Measurements from ENCODE around the gene SEC14L1.

Gene SEC14L1

DNA sequence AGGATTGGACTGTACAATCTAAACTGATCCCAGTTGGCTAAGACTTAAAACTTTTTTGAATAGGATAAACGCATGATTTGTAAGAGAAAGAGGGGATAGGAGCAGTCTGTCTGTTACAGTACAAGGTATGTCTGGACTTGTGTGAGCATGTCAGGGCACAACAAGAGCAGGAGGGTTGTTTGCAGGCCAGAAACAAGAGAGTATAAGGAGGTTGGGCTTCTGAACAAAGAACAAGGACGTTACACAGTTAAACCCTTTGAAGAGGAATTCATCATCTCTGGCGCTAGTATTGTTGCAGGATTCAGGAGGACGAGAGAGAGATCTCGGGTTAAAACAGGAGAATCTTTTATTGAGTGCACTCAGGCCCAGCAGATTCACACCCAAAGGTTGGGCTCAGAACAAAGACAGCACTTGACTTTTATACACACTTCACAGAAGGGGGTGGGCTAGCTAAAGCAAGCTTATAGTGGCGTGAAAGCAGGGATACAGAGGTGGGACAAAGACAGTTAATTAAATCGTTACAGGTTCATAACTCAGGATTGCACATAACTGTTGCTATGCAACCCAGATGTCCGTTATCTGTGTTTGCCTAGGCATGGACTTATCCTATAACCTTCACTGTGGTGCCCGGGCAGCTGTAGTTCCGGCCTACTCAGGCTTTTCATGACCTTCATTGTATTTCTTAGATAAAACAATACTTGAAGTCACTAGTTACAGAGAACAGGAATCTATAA lies 34.3 kb downstream of the SEC14L1 start:
- H3K36me3 Mint-ChIP-seq = peaks cover 46 to 61% of the 10 kb centered on the region in 2 donors
- H3K27me3 Mint-ChIP-seq = no peaks in the 10 kb centered on the region
- ATAC-seq (replicated peaks) = no peak
- H3K4me3 Mint-ChIP-seq = no peak overlapping the region
- H3K4me1 Mint-ChIP-seq = peaks cover 13 to 18% of the 10 kb centered on the region in 2 donors
- H3K27ac Mint-ChIP-seq = peak overlapping the region; percentile 65
- DNase-seq = no peak
- peaks cover 17 to 20% of the 10 kb centered on the region in 2 donors for H3K9me3 Mint-ChIP-seq

GRCh38 chr17:77177002-77177741 lies 36.4 kb downstream of the SEC14L1 start:
- Mint-ChIP-seq H3K9me3 (peaks cover 17 to 19% of the 10 kb centered on the region in 2 donors), H3K4me3 (no peak overlapping the region), H3K27me3 (no peaks in the 10 kb centered on the region), H3K4me1 (peaks cover 18 to 22% of the 10 kb centered on the region in 2 donors), H3K27ac (no peak overlapping the region), H3K36me3 (peaks cover 47 to 52% of the 10 kb centered on the region in 2 donors)
- ATAC-seq (replicated peaks) (no peak), DNase-seq (no peak)

GRCh38 chr17:77178050-77178449 lies 37.3 kb downstream of the SEC14L1 start:
- no peak for ATAC-seq (replicated peaks)
- peaks cover 13 to 16% of the 10 kb centered on the region in 2 donors for H3K9me3 Mint-ChIP-seq
- H3K36me3 Mint-ChIP-seq = peaks cover 38 to 43% of the 10 kb centered on the region in 2 donors
- H3K4me1 Mint-ChIP-seq = peaks cover 18 to 27% of the 10 kb centered on the region in 2 donors
- H3K27me3 Mint-ChIP-seq = no peaks in the 10 kb centered on the region
- DNase-seq = no peak
- no peak overlapping the region for H3K27ac Mint-ChIP-seq
- no peak overlapping the region for H3K4me3 Mint-ChIP-seq

- Mint-ChIP-seq H3K4me1 (peaks cover 18 to 28% of the 10 kb centered on the region in 2 donors), H3K9me3 (peaks cover 10% of the 10 kb centered on the region in 2 donors), H3K27me3 (no peaks in the 10 kb centered on the region), H3K4me3 (no peak overlapping the region), H3K27ac (no peak overlapping the region), H3K36me3 (peaks cover 33 to 38% of the 10 kb centered on the region in 2 donors)
- no peak for DNase-seq
- no peak for ATAC-seq (replicated peaks)
Measured at GRCh38 chr17:77178563-77178962, 37.8 kb downstream of the SEC14L1 start.

DNA sequence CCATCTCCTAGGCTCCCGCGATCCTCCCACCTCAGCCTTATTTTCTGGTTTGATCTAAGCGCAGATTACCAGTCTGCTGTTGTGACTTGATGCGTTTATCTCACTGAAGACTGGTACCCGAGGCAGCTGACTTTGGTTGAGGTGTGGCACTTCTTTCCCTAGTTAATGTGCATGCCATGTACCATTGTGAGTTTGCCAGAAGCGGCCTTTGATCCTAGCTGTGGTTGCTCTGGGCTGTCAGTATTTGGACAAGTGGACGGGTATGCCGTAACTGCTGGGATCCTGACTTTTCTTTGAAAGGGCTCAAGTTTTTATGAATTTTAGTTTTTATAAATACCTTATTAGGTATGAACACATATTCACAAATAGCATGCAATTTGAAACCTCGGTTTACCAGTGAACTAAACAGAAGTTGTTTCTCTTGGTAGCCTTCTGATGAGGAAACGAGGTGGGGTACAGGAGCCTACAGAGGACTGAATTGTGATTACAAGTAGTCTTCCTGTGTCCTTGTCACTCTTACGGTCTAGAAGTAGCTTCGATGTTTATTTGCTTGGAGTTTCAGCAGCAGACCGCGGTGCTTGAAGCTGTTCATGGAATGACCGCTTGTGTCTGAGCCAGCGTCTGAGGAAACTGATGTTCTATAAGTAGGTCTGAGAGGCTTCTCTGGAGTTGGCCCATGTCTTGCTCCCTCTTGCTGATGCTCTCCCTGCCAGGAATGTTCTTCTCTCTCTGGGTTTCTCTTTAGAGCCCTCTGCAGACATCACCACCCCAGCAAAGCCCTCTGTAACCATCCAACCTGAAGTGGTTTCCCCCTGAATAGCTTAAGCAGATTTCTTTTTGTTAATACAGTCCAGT lies 40.0 kb downstream of the SEC14L1 start:
- Mint-ChIP-seq H3K9me3 (no peaks in the 10 kb centered on the region), H3K36me3 (peaks cover 19 to 23% of the 10 kb centered on the region in 2 donors), H3K4me1 (peaks cover 18 to 26% of the 10 kb centered on the region in 2 donors), H3K27ac (no peak overlapping the region), H3K27me3 (no peaks in the 10 kb centered on the region), H3K4me3 (no peak overlapping the region)
- no peak for DNase-seq
- no peak for ATAC-seq (replicated peaks)

DNA sequence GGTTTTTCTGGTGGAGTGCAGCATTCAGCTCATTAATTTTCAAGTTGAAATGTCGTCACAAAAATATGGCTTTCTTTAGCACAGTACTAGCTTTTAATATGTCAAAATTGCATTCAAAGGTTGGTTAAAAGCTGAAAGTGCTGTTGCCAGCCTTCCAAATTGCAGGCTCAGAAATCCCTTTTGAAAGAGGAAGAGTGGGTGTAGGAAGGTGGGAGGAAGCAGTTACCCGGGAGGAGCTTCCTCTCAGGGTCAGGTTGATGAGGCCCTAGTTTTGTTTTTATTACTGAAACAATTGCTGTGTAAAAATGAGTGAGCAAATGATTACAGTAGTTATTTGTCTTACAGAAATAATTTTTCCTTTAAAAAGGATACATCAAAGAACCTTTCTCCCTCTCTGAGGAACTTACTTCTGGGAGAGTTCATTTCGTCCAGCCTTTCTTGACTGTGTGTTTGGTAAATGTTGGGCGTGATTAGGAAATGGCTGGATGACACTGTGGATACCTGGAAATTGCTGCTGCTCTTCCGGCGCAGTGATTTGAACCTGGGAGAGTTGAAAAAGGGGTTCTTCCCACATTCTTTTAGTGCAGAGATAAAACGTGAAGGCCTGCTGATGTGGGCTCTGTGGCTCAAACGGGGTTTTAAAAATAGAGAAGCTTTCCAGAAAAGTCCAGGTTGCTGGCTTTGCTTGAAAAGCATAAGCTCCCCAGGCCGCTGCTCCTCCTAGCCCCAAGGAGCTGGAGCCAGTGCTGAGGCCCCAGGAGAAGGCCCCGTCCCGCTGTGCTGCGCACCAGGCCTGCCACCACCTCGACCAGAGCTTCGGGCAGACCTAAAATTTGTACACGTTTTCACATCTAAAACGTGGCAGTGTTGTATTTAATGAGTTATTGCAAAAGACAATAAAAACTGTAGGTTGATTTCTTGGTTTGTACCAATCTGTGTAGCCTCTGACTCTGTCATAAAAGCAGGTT lies 41.7 kb downstream of the SEC14L1 start:
- H3K4me3 Mint-ChIP-seq = peak overlapping the region; percentile 58
- H3K9me3 Mint-ChIP-seq = no peaks in the 10 kb centered on the region
- H3K36me3 Mint-ChIP-seq = peaks cover 15 to 17% of the 10 kb centered on the region in 2 donors
- ATAC-seq (replicated peaks) (no peak), DNase-seq (no peak)
- no peaks in the 10 kb centered on the region for H3K27me3 Mint-ChIP-seq
- H3K4me1 Mint-ChIP-seq = peaks cover 16 to 28% of the 10 kb centered on the region in 2 donors
- peak overlapping the region; percentile 38 for H3K27ac Mint-ChIP-seq

DNA sequence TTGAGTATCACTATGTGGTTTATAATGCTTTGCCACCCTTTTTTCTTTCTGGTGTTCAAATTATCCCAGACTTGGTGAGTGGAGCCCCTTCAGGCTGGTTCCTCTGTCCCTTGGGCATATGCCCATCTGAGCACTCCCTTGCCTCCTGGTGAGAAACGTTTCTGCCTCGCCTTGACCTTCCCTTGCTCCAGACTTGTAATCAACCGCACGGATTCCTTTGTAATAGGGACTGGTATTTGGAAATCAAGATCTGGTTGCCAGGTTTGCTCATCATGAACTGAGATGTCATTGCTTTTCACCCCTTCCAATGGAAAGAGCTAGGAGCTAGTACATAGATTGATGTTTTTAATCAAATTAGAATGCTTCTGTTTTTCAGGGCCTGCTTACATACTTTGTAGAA lies 43.7 kb downstream of the SEC14L1 start:
- H3K27me3 Mint-ChIP-seq = no peaks in the 10 kb centered on the region
- H3K9me3 Mint-ChIP-seq = no peaks in the 10 kb centered on the region
- peaks cover 17 to 32% of the 10 kb centered on the region in 2 donors for H3K4me1 Mint-ChIP-seq
- no peak overlapping the region for H3K4me3 Mint-ChIP-seq
- H3K36me3 Mint-ChIP-seq = peaks cover 10 to 17% of the 10 kb centered on the region in 2 donors
- no peak for ATAC-seq (replicated peaks)
- no peak for DNase-seq
- no peak overlapping the region for H3K27ac Mint-ChIP-seq

GRCh38 chr17:77185137-77185536 lies 44.4 kb downstream of the SEC14L1 start:
- Mint-ChIP-seq H3K4me1 (peaks cover 24 to 34% of the 10 kb centered on the region in 2 donors), H3K27me3 (no peaks in the 10 kb centered on the region)

GRCh38 chr17:77186141-77186604 lies 45.4 kb downstream of the SEC14L1 start:
- Mint-ChIP-seq H3K4me1 (peaks cover 34 to 39% of the 10 kb centered on the region in 2 donors), H3K4me3 (no peak overlapping the region), H3K27ac (no peak overlapping the region), H3K9me3 (no peaks in the 10 kb centered on the region), H3K27me3 (no peaks in the 10 kb centered on the region), H3K36me3 (peaks cover 15 to 16% of the 10 kb centered on the region in 2 donors)
- ATAC-seq (replicated peaks) (peak; percentile 80 to 82), DNase-seq (peak; percentile 82)

More at GRCh38 chr17:77185137-77185536, 44.4 kb downstream of the SEC14L1 start:
- ATAC-seq (replicated peaks) (no peak), DNase-seq (no peak)
- Mint-ChIP-seq H3K36me3 (peaks cover 10 to 16% of the 10 kb centered on the region in 2 donors), H3K9me3 (no peaks in the 10 kb centered on the region), H3K27ac (no peak overlapping the region), H3K4me3 (no peak overlapping the region)

DNA sequence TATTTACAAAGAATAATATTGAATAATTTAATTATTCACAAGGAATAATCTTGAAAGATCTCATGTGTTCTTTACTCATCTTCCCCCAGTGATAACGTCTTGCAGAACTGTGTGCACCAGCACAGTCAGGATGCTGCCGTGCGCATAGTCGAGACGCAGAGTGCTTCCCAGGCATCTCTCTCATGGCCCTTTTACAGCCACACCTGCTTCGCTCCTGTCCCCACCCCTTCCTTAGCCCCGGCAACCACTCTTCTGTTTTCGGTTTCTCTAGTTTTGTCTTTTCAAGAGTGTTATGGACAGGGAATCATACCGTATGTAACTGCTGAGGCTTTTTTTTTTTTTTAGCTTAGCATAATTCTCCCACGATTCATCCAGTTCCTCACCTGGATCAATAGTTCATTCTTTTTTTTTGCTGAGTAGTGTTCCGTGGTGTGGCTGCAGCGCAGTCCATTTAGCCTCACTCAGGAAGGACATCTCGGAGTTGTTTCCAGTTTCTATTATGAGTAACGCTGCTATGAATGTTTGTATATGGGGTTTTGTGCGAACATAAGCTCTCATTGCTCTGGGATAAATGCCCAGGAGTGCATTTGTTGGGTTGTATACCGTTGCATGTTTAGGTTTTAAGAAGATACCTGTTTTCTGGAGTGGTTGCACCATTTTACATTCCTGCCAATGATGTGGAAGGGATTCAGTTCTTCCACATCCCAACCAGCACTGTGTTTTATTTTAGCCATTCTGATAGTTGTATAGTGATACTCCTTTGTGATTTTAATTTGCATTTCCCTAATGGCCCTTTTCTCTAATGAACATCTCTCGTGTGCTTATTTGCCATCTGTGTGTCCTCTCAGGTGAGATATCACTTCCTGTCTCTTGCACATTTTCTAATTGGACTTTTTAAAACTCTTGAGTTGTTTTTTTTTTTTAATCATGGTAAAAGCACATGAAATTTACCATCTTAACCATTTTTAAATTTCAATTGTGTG lies 47.6 kb downstream of the SEC14L1 start:
- H3K27me3 Mint-ChIP-seq = no peaks in the 10 kb centered on the region
- H3K4me1 Mint-ChIP-seq = peaks cover 25 to 39% of the 10 kb centered on the region in 2 donors
- ATAC-seq (replicated peaks) (peak in 1 of 2 donors; percentile 22), DNase-seq (no peak)
- H3K4me3 Mint-ChIP-seq = peak overlapping the region; percentile 60
- H3K27ac Mint-ChIP-seq = peak overlapping the region; percentile 88
- peaks cover 29 to 33% of the 10 kb centered on the region in 2 donors for H3K36me3 Mint-ChIP-seq
- H3K9me3 Mint-ChIP-seq = no peaks in the 10 kb centered on the region

- Mint-ChIP-seq H3K36me3 (peaks cover 35 to 41% of the 10 kb centered on the region in 2 donors), H3K4me3 (peak overlapping the region; percentile 18 to 36), H3K4me1 (peaks cover 23 to 44% of the 10 kb centered on the region in 2 donors), H3K9me3 (no peaks in the 10 kb centered on the region), H3K27ac (peak overlapping the region; percentile 88), H3K27me3 (no peaks in the 10 kb centered on the region)
- peak; percentile 88 to 89 for ATAC-seq (replicated peaks)
- peak; percentile 65 for DNase-seq
Measured at GRCh38 chr17:77189148-77189547, 48.4 kb downstream of the SEC14L1 start.

GRCh38 chr17:77190576-77190975 lies 49.8 kb downstream of the SEC14L1 start:
- peak; percentile 50 to 52 for ATAC-seq (replicated peaks)

More at GRCh38 chr17:77190576-77190975, 49.8 kb downstream of the SEC14L1 start:
- no peak for DNase-seq
- H3K4me1 Mint-ChIP-seq = peaks cover 23 to 44% of the 10 kb centered on the region in 2 donors
- H3K27ac Mint-ChIP-seq = peak overlapping the region; percentile 88
- H3K36me3 Mint-ChIP-seq = peaks cover 42 to 50% of the 10 kb centered on the region in 2 donors
- H3K27me3 Mint-ChIP-seq = no peaks in the 10 kb centered on the region
- H3K4me3 Mint-ChIP-seq = peak overlapping the region; percentile 56 to 71
- H3K9me3 Mint-ChIP-seq = no peaks in the 10 kb centered on the region

All from stimulated activated naive B cell treated with anti-CD40 and anti-IgM and Interleukin-4, amounts not matched to agents 10 μg/mL and 1 μg/mL and 100 μg/mL, for 72 hours (primary cell).